B cell (primary cell): ENCODE data around the gene GALNT10. TPM values are rescaled to one million over a fixed set of nuclear protein-coding genes. Genes with fewer than 3 reads are reported as not detected.

Experiments
- ATAC-seq: fragments of 200-7000 bp; cut with Tn5 transposase; one replicate; pipeline ENCODE4 v1.10.0; 2021; ENCODE audit warnings: low read depth, mild to moderate bottlenecking, moderate number of reproducible peaks, moderate library complexity
- CTCF ChIA-PET: fragments of 350-600 bp; sonication (Branson Sonifier 250); formaldehyde crosslinking; loops from one replicate; lab custom pipeline; 2021; ENCODE audit warnings: antibody characterized with exemption, inconsistent platforms; lab: Charles Lee
- POLR2A ChIA-PET: fragments of 350-600 bp; sonication (Branson Sonifier 250); formaldehyde crosslinking; loops from one replicate; lab custom pipeline; 2021; ENCODE audit warnings: antibody characterized with exemption; lab: Charles Lee
- DNase-seq: peaks from one replicate; pipeline ENCODE4 v3.0.0; 2013
- H2AFZ ChIP-seq: 2 replicates; pipeline ENCODE4 v1.6.1; 2012; ENCODE audit warnings: mild to moderate bottlenecking, low read depth, low read length; ENCODE audit not compliant: insufficient read depth, poor library complexity, severe bottlenecking
- H3K27ac ChIP-seq, 2 donors: 1 replicate in 1 of 2; 2 replicates in 1 of 2; pipeline ENCODE4 v1.5.1; 2012 to 2013; ENCODE audit warnings: low read length in 2 of 2, mild to moderate bottlenecking in 2 of 2, moderate library complexity in 1 of 2
- H3K27me3 ChIP-seq, 4 experiments: fragments of 200-600 bp in 1 of 4; sonication (generic) in 1 of 4; replicated peaks in 1 of 4; 1 replicate in 2 of 4; 2 replicates in 2 of 4; pipeline versions ENCODE4 v1.6.1 to v1.7.0; 2013 to 2016; ENCODE audit warnings: low read length in 3 of 4, mild to moderate bottlenecking in 2 of 4, mixed read lengths in 1 of 4, moderate library complexity in 1 of 4; ENCODE audit not compliant: insufficient read depth in 4 of 4, control insufficient read depth in 3 of 4; ENCODE audit errors: control extremely low read depth in 1 of 4
- H3K36me3 ChIP-seq, 2 experiments: replicated peaks in 1 of 2; 1 replicate in 1 of 2; 2 replicates in 1 of 2; pipeline versions ENCODE4 v1.6.1 to v1.7.1; 2013; ENCODE audit warnings: low read length in 1 of 2; ENCODE audit not compliant: insufficient read depth in 2 of 2, control insufficient read depth in 1 of 2; ENCODE audit errors: control extremely low read depth in 1 of 2, extremely low read depth in 1 of 2
- H3K4me1 ChIP-seq, 2 donors: fragments of 200-600 bp in 1 of 2; sonication (generic) in 1 of 2; 1 replicate in 1 of 2; 2 replicates in 1 of 2; pipeline versions ENCODE4 v1.5.1 to v1.6.1; 2013 to 2017; ENCODE audit warnings: low read length in 2 of 2; ENCODE audit not compliant: control insufficient read depth in 2 of 2, insufficient read depth in 2 of 2
- H3K4me2 ChIP-seq: replicated peaks from 2 replicates; pipeline ENCODE3; 2012; ENCODE audit warnings: mild to moderate bottlenecking, low read depth, low read length; ENCODE audit not compliant: poor library complexity, severe bottlenecking
- H3K4me3 ChIP-seq, 5 experiments: fragments of 200-600 bp in 1 of 5; sonication (generic) in 1 of 5; 1 replicate in 3 of 5; 2 replicates in 2 of 5; pipeline versions ENCODE4 v1.5.1 to v1.7.0; 2011 to 2016; ENCODE audit warnings: low read length in 4 of 5, mild to moderate bottlenecking in 4 of 5, low read depth in 2 of 5, control low read depth in 1 of 5, moderate library complexity in 1 of 5; ENCODE audit not compliant: insufficient read depth in 1 of 5; ENCODE audit errors: control extremely low read depth in 1 of 5, extremely low read depth in 1 of 5
- H3K79me2 ChIP-seq: fragments of 200-600 bp; sonication (generic); one replicate; pipeline ENCODE4 v1.6.0; 2016; ENCODE audit warnings: low read length; ENCODE audit not compliant: control insufficient read depth, insufficient read depth
- H3K9ac ChIP-seq: fragments of 200-600 bp; sonication (generic); 2 replicates; pipeline ENCODE4 v1.6.1; 2017; ENCODE audit warnings: mild to moderate bottlenecking, low read length, moderate library complexity
- H3K9me3 ChIP-seq, 3 donors: one replicate each; pipeline versions ENCODE4 v1.6.1 to v1.7.1; 2013; ENCODE audit warnings: low read length in 2 of 3; ENCODE audit not compliant: control insufficient read depth in 2 of 3, insufficient read depth in 1 of 3; ENCODE audit errors: control extremely low read depth in 1 of 3
- H4K20me1 ChIP-seq: 2 replicates; pipeline ENCODE4 v1.6.0; 2012; ENCODE audit warnings: mild to moderate bottlenecking, low read length; ENCODE audit not compliant: insufficient read depth, control insufficient read depth, poor library complexity, severe bottlenecking
- H3K27ac Mint-ChIP-seq: one replicate; pipeline ENCODE4 v1.8.0; 2021; ENCODE audit warnings: mixed read lengths
- H3K27me3 Mint-ChIP-seq: one replicate; pipeline ENCODE4 v1.8.0; 2021; ENCODE audit warnings: mixed read lengths
- H3K4me1 Mint-ChIP-seq: one replicate; pipeline ENCODE4 v1.8.0; 2021; ENCODE audit warnings: mixed read lengths
- H3K4me3 Mint-ChIP-seq: one replicate; pipeline ENCODE4 v1.8.0; 2021; ENCODE audit warnings: mixed read lengths
- H3K9me3 Mint-ChIP-seq: one replicate; pipeline ENCODE4 v1.8.0; 2022; ENCODE audit warnings: mixed read lengths; ENCODE audit not compliant: insufficient read depth
- CTCF ChIP-seq: fragments of 200-600 bp; IDR thresholded peaks from one replicate; pipeline ENCODE4 v1.8.0; 2022; ENCODE audit warnings: antibody characterized with exemption, mild to moderate bottlenecking
- EZH2 ChIP-seq: IDR thresholded peaks from 2 replicates; pipeline ENCODE4 v1.6.1; 2012; ENCODE audit warnings: borderline replicate concordance, low read depth, mild to moderate bottlenecking, moderate library complexity, low read length; ENCODE audit not compliant: insufficient read depth, poor library complexity, severe bottlenecking
- WGBS: methylation state at CpG from one replicate; pipeline ENCODE4 v1.1.5; 2013; ENCODE audit warnings: missing lambda C conversion rate; ENCODE audit not compliant: insufficient coverage; 5-methylcytosine and 5-hydroxymethylcytosine counted together
- intact Hi-C: fragments of 100-400 bp; cut with micrococcal nuclease; formaldehyde crosslinking; loops from one replicate; pipeline ENCODE4 v1.10.0; 2022
- polyA plus RNA-seq: library from polyadenylated mRNA; depleted of rRNA; stranded (reverse); fragments of >200 nt; gene quantifications from 2 replicates; pipeline ENCODE4 v1.2.3, GENCODE V29; 2012
- total RNA-seq, 2 donors: library from RNA; stranded (reverse); fragments of 120-200 nt in 1 of 2; gene quantifications; 1 replicate in 1 of 2; 2 replicates in 1 of 2; pipeline versions ENCODE4 v1.2.3 to v1.2.4, GENCODE V29; 2013 to 2022

GALNT10 gene
- total and polyA plus RNA-seq, 2 donors (not counting 1 experiment from before 2014, with no cell fraction given): 27.7 to 42.8 TPM

- 100% methylated on average over 1 of the region's 2 CpGs for WGBS
- Mint-ChIP-seq H3K9me3 (no peaks in the 10 kb centered on the region), H3K27ac (no peak overlapping the region), H3K4me1 (peaks cover 28% of the 10 kb centered on the region), H3K4me3 (no peak overlapping the region), H3K27me3 (no peaks in the 10 kb centered on the region)
- Histone ChIP-seq H3K9ac (no peak overlapping the region), H3K4me3 (no peak overlapping the region), H3K27ac (no peak overlapping the region), H4K20me1 (peaks cover 21% of the 10 kb centered on the region), H2AFZ (no peak overlapping the region), H3K9me3 (no peaks in the 10 kb centered on the region), H3K4me1 (peaks cover 0 to 3% of the 10 kb centered on the region in 2 donors), H3K4me2 (no peak overlapping the region), H3K27me3 (no peaks in the 10 kb centered on the region), H3K79me2 (peaks cover 40% of the 10 kb centered on the region), H3K36me3 (peaks cover 0 to 6% of the 10 kb centered on the region in 2 experiments)
- no peak for ATAC-seq
- POLR2A ChIA-PET: no interaction called here
- TF ChIP-seq EZH2 (no peak), CTCF (no peak)
- CTCF ChIA-PET: no interaction called here
- intact Hi-C loops: no loop called here
- DNase-seq: no peak
Observed at GRCh38 chr5:154258531-154259217, 68.1 kb downstream of the GALNT10 start.

DNA sequence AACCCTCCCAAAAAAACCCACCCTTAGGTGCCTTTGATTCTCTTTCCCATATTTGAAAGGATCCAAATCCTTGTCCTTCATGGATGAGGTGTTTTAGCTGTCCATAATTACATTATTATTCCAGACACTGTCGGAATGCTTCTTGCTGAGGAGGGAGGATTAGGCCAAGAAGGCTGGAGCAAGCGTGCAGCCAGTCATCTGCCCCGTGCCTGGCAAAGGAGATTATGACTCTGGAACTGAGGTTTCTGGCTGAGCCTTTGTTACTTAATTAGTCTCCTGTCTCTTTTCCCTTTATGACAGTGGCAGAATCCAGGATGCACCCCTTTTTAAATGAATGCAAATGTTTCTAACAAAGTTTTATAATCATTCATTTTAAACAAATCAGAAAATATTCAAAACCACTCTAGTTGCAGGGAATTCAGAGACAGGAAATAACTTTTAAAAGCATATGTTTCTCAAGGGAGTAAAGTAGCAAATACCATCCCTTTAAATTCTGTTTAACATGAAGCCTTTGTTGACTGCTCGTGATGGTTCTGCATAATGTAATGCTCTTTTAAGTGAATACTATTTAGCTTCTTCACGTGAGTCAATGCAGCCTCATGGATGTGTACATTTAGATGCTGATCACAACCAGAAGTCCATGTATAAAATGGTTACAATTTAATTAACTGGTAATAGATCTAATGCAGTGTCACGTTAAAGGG, 69.8 kb downstream of the GALNT10 start:
- POLR2A ChIA-PET: no interaction called here
- DNase-seq (no peak), ATAC-seq (no peak)
- no peak overlapping the region for H3K4me3 ChIP-seq
- peaks cover 25% of the 10 kb centered on the region for H3K79me2 ChIP-seq
- H3K9ac ChIP-seq: no peak overlapping the region
- no peaks in the 10 kb centered on the region for H3K27me3 Mint-ChIP-seq
- H3K4me2 ChIP-seq: no peak overlapping the region
- no peaks in the 10 kb centered on the region for H3K9me3 ChIP-seq
- H3K27ac ChIP-seq: no peak overlapping the region
- no peaks in the 10 kb centered on the region for H3K27me3 ChIP-seq
- intact Hi-C loops: no loop called here
- CTCF ChIA-PET: no interaction called here
- peaks cover 5 to 8% of the 10 kb centered on the region in 2 donors for H3K4me1 ChIP-seq
- H3K4me1 Mint-ChIP-seq: peaks cover 28% of the 10 kb centered on the region
- no peak overlapping the region for H2AFZ ChIP-seq
- TF ChIP-seq CTCF (no peak), EZH2 (no peak)
- no peak overlapping the region for H3K27ac Mint-ChIP-seq
- WGBS: 97% methylated on average over 3 of the region's 6 CpGs
- peaks cover 0 to 6% of the 10 kb centered on the region in 2 experiments for H3K36me3 ChIP-seq
- peaks cover 21% of the 10 kb centered on the region for H4K20me1 ChIP-seq
- no peak overlapping the region for H3K4me3 Mint-ChIP-seq
- no peaks in the 10 kb centered on the region for H3K9me3 Mint-ChIP-seq
